Transverse colon (tissue), 4 donors: ENCODE data around the gene TRIM46.

Experiments
- POLR2A ChIP-seq: fragments of 450-650 bp; IDR thresholded peaks from one replicate; pipeline ENCODE4 v1.6.1; 2016; ENCODE audit warnings: antibody characterized with exemption, mild to moderate bottlenecking, moderate library complexity
- POLR2AphosphoS5 ChIP-seq, 3 donors: sonication (generic); formaldehyde crosslinking; IDR thresholded peaks; one replicate each; pipeline ENCODE4 v1.6.1; 2016; ENCODE audit warnings: antibody characterized with exemption in 3 of 3
- TF ChIP-seq, protein P1 (sequence below), 5 experiments: fragments of 200-600 bp in 3 of 5; fragments of 450-650 bp in 2 of 5; sonication (generic) in 3 of 5; IDR thresholded peaks; 1 replicate in 2 of 5; 2 replicates in 3 of 5; pipeline ENCODE4 v1.5.1; 2016 to 2017; ENCODE audit warnings: antibody characterized with exemption in 5 of 5, inconsistent platforms in 3 of 5, mild to moderate bottlenecking in 2 of 5, moderate library complexity in 1 of 5

DNA sequence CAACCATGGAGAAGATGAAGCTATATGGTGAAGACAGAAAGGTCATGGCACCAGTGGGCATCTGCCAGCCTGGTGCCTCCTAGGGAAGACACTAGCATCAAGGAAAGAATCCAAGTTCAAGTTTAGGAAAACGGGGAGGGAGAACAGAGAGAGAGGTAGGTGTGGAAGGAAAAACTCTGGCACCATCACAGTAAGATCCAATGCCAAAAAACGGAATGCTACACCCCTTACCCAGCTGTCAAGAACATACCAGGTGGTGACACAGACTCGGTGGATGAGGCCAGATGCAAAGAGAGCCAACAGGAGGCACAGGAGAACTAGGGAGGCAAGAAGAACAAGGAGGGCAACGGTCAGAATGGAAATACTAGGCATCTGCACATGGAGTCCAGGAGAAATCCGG is 4.1 kb upstream of the TRIM46 start:
- TF ChIP-seq, protein P1, sequence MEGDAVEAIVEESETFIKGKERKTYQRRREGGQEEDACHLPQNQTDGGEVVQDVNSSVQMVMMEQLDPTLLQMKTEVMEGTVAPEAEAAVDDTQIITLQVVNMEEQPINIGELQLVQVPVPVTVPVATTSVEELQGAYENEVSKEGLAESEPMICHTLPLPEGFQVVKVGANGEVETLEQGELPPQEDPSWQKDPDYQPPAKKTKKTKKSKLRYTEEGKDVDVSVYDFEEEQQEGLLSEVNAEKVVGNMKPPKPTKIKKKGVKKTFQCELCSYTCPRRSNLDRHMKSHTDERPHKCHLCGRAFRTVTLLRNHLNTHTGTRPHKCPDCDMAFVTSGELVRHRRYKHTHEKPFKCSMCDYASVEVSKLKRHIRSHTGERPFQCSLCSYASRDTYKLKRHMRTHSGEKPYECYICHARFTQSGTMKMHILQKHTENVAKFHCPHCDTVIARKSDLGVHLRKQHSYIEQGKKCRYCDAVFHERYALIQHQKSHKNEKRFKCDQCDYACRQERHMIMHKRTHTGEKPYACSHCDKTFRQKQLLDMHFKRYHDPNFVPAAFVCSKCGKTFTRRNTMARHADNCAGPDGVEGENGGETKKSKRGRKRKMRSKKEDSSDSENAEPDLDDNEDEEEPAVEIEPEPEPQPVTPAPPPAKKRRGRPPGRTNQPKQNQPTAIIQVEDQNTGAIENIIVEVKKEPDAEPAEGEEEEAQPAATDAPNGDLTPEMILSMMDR (IDR thresholded peaks at IDR 0.05) = no peak
- TF ChIP-seq POLR2A = no peak
- no peak for TF ChIP-seq POLR2AphosphoS5 (IDR thresholded peaks at IDR 0.05)
